PC-9 (cell line): ENCODE measurements around the gene TRAF3.

Experiments
- EZH2 ChIP-seq: fragments of 200-600 bp; sonication (generic); IDR thresholded peaks from 2 replicates; pipeline ENCODE4 v1.8.0; 2017; ENCODE audit warnings: antibody characterized with exemption, low read depth
- TF ChIP-seq, protein P1 (sequence below): fragments of 200-600 bp; sonication (generic); conservative IDR thresholded peaks from 2 replicates; pipeline ENCODE4 v1.6.1; 2017; ENCODE audit warnings: mixed run types, antibody characterized with exemption, mild to moderate bottlenecking, moderate library complexity

GRCh38 chr14:102878174-102878969 lies 101.1 kb downstream of the TRAF3 start:
- no peak for TF ChIP-seq EZH2
- TF ChIP-seq, protein P1, sequence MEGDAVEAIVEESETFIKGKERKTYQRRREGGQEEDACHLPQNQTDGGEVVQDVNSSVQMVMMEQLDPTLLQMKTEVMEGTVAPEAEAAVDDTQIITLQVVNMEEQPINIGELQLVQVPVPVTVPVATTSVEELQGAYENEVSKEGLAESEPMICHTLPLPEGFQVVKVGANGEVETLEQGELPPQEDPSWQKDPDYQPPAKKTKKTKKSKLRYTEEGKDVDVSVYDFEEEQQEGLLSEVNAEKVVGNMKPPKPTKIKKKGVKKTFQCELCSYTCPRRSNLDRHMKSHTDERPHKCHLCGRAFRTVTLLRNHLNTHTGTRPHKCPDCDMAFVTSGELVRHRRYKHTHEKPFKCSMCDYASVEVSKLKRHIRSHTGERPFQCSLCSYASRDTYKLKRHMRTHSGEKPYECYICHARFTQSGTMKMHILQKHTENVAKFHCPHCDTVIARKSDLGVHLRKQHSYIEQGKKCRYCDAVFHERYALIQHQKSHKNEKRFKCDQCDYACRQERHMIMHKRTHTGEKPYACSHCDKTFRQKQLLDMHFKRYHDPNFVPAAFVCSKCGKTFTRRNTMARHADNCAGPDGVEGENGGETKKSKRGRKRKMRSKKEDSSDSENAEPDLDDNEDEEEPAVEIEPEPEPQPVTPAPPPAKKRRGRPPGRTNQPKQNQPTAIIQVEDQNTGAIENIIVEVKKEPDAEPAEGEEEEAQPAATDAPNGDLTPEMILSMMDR, result peak; percentile 42; the same call in 1 of the 2 replicates
